Mucosa of rectum (tissue), 2 donors: ENCODE measurements around the gene MATN1.

Source experiments
- H3K27ac ChIP-seq, 2 donors: one replicate each; pipeline ENCODE4 v1.7.0; 2013; ENCODE audit warnings: inconsistent platforms in 2 of 2, low read depth in 2 of 2, low read length in 2 of 2
- H3K27me3 ChIP-seq, 2 donors: one replicate each; pipeline ENCODE4 v1.7.0; 2013; ENCODE audit warnings: low read length in 2 of 2; ENCODE audit not compliant: control insufficient read depth in 2 of 2, insufficient read depth in 2 of 2
- H3K36me3 ChIP-seq, 2 donors: one replicate each; pipeline ENCODE4 v1.7.0; 2013; ENCODE audit warnings: low read length in 2 of 2; ENCODE audit not compliant: control insufficient read depth in 2 of 2, insufficient read depth in 2 of 2
- H3K4me1 ChIP-seq, 2 donors: one replicate each; pipeline ENCODE4 v1.7.0; 2013; ENCODE audit warnings: low read length in 2 of 2, mild to moderate bottlenecking in 1 of 2; ENCODE audit not compliant: control insufficient read depth in 2 of 2, insufficient read depth in 2 of 2
- H3K4me3 ChIP-seq, 2 donors: one replicate each; pipeline ENCODE4 v1.7.0; 2013; ENCODE audit warnings: low read length in 2 of 2
- H3K9ac ChIP-seq, 2 donors: one replicate each; pipeline ENCODE4 v1.7.0; 2013; ENCODE audit warnings: low read length in 2 of 2, low read depth in 1 of 2, mild to moderate bottlenecking in 1 of 2
- H3K9me3 ChIP-seq, 2 donors: one replicate each; pipeline ENCODE4 v1.7.0; 2013; ENCODE audit warnings: low read length in 2 of 2; ENCODE audit not compliant: control insufficient read depth in 2 of 2
- donor health status: healthy.
- donor health status: Normal muscosa, but diverticular disease.

Gene MATN1

DNA sequence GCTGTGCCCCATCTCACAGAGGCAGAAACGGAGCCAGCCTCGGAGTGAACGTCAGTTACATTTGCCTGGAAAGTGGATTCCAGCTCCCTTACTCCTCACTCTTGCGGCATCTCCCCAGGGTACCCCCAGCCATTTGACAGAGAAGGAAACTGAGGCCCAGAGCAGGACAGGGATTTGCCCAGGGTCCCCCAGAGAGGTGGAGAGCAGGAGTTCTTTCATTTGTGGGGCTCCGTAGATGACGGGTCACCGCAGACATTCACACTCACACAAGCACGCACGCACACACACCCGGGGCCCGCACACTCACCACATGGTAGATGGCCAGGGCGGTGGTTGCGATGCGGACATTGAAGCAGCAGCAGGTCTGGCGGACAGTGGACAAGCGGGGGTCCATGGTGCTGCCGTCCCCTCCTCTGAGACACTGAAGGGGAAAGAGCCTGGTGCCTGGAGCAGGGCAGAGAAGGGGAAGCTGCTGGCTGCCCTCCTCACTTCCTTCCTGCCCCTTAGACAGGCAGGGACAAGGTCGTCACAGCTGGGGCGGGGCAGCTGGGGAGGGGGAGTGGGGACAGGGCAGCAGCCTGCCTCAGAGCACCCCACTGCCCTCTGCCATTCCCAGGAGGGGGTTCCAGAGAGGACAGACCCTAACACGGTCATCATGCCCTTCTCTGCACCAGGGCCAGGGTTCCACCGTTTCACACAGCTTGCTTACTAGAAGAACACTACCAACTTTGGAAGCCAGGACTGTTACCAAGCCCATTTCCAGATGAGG, 34.2 kb upstream of the MATN1 start, which contains the start of gene LAPTM5:
TSS of gene LAPTM5 (minus strand) at position 423 of the 769 bp plus-strand sequence. CDS start at position 394, 29 bp downstream.
- no peaks in the 10 kb centered on the region for H3K27me3 ChIP-seq
- H3K9me3 ChIP-seq = no peaks in the 10 kb centered on the region
- H3K9ac ChIP-seq = peak within 1 kb of the TSS; percentile 71 to 83
- peak within 1 kb of the TSS; percentile 47 to 79 for H3K4me3 ChIP-seq
- peak within 1 kb of the TSS; percentile 78 to 88 for H3K27ac ChIP-seq
- H3K4me1 ChIP-seq = peaks cover 0 to 22% of the 10 kb centered on the region in 2 donors
- no peaks in the 10 kb centered on the region for H3K36me3 ChIP-seq

- Histone ChIP-seq H3K27ac (peak overlapping the region; percentile 78 to 88), H3K9me3 (no peaks in the 10 kb centered on the region), H3K4me3 (peak overlapping the region; percentile 47 to 79), H3K9ac (peak overlapping the region; percentile 71 to 83), H3K4me1 (peaks cover 0 to 23% of the 10 kb centered on the region in 2 donors), H3K36me3 (no peaks in the 10 kb centered on the region), H3K27me3 (no peaks in the 10 kb centered on the region)
Observed at GRCh38 chr1:30756545-30757351, 33.4 kb upstream of the MATN1 start.

DNA sequence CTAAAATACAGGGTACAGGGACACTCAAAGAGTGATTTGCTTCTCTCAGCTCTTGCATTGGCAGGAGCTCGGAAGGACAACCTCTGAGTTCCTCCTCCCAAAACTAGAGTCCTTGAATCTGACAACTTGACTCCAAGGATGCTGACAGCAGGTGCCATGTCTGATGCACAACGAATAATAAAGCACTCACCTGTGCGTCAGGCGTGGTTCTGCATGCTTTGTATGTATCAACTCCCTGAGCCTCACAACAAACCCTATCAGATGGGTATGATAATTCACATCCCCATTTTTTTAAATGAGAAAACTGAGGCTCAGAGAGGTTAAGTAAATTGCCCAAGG, 32.8 kb upstream of the MATN1 start:
- peaks cover 0 to 21% of the 10 kb centered on the region in 2 donors for H3K4me1 ChIP-seq
- H3K4me3 ChIP-seq = peak overlapping the region; percentile 6 to 79
- H3K36me3 ChIP-seq = no peaks in the 10 kb centered on the region
- peak overlapping the region; percentile 49 to 88 for H3K27ac ChIP-seq
- no peaks in the 10 kb centered on the region for H3K27me3 ChIP-seq
- H3K9me3 ChIP-seq = no peaks in the 10 kb centered on the region
- peak overlapping the region; percentile 50 to 83 for H3K9ac ChIP-seq

- peaks cover 0 to 19% of the 10 kb centered on the region in 2 donors for H3K4me1 ChIP-seq
- peak overlapping the region; percentile 26 to 50 for H3K9ac ChIP-seq
- H3K9me3 ChIP-seq = no peaks in the 10 kb centered on the region
- H3K36me3 ChIP-seq = no peaks in the 10 kb centered on the region
- no peaks in the 10 kb centered on the region for H3K27me3 ChIP-seq
- peak overlapping the region; percentile 49 to 88 for H3K27ac ChIP-seq
- H3K4me3 ChIP-seq = peak overlapping the region; percentile 6 to 79
Observed at GRCh38 chr1:30755746-30756145, 32.4 kb upstream of the MATN1 start.

- H3K9me3 ChIP-seq = no peaks in the 10 kb centered on the region
- peak overlapping the region; percentile 6 to 79 for H3K4me3 ChIP-seq
- H3K9ac ChIP-seq = peak overlapping the region in 1 of 2 donors; percentile 50
- peaks cover under 1 to 22% of the 10 kb centered on the region in 2 donors for H3K4me1 ChIP-seq
- H3K27me3 ChIP-seq = no peaks in the 10 kb centered on the region
- peak overlapping the region; percentile 49 to 88 for H3K27ac ChIP-seq
- no peaks in the 10 kb centered on the region for H3K36me3 ChIP-seq
Observed at GRCh38 chr1:30755334-30755733, 31.9 kb upstream of the MATN1 start.

DNA sequence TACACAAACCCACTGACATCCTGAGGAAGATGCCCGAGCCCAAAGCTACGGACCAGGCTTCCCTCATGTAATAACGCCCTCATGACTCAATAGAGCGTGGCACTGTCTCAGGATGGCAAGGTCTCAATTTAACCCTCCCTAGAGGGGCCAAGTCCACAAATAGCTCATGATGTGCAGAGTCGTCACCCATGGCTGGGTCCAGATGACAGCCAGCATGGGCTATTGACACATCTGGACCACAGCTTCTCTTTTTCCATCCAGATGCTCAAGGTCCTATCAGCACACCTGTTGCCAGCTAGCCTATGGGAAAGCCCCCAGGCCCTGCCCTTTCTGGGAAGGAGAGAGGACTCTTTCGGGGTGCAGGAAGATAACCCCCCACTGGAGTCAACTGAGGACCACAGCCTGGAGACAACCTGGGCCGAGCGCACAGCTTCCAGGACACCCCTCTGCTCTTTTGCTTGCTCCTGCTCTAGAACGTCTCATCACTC, 31.3 kb upstream of the MATN1 start:
- Histone ChIP-seq H3K27ac (peak overlapping the region in 1 of 2 donors; percentile 88), H3K9ac (peak overlapping the region in 1 of 2 donors; percentile 28), H3K36me3 (no peaks in the 10 kb centered on the region), H3K4me1 (peaks cover 4 to 21% of the 10 kb centered on the region in 2 donors), H3K27me3 (no peaks in the 10 kb centered on the region), H3K9me3 (no peaks in the 10 kb centered on the region), H3K4me3 (peak overlapping the region in 1 of 2 donors; percentile 79)

DNA sequence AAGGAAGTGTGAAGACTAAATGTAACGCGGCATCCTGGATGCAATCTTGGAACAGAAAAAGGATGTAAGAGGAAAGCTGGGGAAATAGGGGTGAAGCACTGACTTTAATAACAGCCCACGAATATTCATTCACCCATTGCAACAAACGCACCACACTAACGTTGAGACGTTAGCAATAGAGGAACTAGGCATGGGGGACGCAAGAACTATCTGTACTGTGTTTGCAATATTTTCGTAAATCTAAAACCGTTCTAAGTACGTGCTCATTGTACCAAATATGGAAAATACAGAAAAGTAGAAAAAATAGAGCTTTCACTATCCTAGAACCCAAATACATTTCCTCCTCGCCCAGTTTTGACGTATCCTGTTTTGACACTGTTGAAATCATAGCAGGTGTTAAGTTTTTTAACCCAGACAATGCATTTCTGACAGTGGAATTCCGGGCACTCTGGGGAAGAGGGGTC, 30.3 kb upstream of the MATN1 start:
- H3K27me3 ChIP-seq = no peaks in the 10 kb centered on the region
- H3K9me3 ChIP-seq = no peaks in the 10 kb centered on the region
- peak overlapping the region; percentile 59 to 88 for H3K27ac ChIP-seq
- peaks cover 6 to 19% of the 10 kb centered on the region in 2 donors for H3K4me1 ChIP-seq
- H3K36me3 ChIP-seq = no peaks in the 10 kb centered on the region
- H3K4me3 ChIP-seq = peak overlapping the region in 1 of 2 donors; percentile 46
- no peak overlapping the region for H3K9ac ChIP-seq

DNA sequence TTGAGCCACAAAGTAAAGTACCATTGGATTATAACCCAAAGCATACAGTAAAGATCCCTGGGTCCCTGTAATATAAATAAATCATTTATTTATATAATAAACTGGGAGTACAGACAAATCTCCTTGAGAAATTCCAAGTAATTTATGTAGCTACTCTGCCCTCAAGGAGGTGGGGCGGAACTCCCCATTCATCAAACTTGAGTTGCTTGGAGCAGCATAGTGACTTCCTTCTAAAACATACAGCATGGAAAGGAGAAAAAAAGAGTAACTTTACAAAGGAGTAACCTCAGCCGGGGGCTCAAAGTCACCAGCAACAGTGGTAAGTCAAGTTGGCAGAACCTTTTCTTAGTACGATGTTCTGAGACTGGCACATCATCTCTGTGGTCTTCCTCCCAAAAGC, 29.7 kb upstream of the MATN1 start:
- no peak overlapping the region for H3K4me3 ChIP-seq
- H3K9me3 ChIP-seq = no peaks in the 10 kb centered on the region
- no peak overlapping the region for H3K9ac ChIP-seq

GRCh38 chr1:30752651-30752908, 29.2 kb upstream of the MATN1 start:
- Histone ChIP-seq H3K27ac (peak overlapping the region in 1 of 2 donors; percentile 48), H3K27me3 (no peaks in the 10 kb centered on the region), H3K9ac (peak overlapping the region in 1 of 2 donors; percentile 34), H3K9me3 (no peaks in the 10 kb centered on the region), H3K4me3 (peak overlapping the region in 1 of 2 donors; percentile 9), H3K4me1 (peaks cover 12 to 30% of the 10 kb centered on the region in 2 donors), H3K36me3 (no peaks in the 10 kb centered on the region)

More for the DNA sequence above, 29.7 kb upstream of the MATN1 start:
- Histone ChIP-seq H3K27me3 (no peaks in the 10 kb centered on the region), H3K4me1 (peaks cover 6 to 25% of the 10 kb centered on the region in 2 donors), H3K27ac (peak overlapping the region; percentile 59 to 88), H3K36me3 (no peaks in the 10 kb centered on the region)
